KBM-7 (cell line): ENCODE data around the gene C12orf43.
"Not testable (repeated sequence)": the region's sequence is repeated elsewhere in the genome, so short reads cannot be mapped to it uniquely, and the experiment has no call there.

Source experiments
- DNase-seq: peaks from one replicate; pipeline ENCODE4 v3.0.0-alpha.2; 2015
- in situ Hi-C: fragments of 300-500 bp; cut with MboI; formaldehyde crosslinking; loops from 2 replicates; pipeline ENCODE4 v1.14.3; 2020; ENCODE audit warnings: low sequenced_read_pairs, low pct_unique_long_range_greater_than_20kb, mixed read lengths

The C12orf43 gene

GRCh38 chr12:121015825-121016766, at the start of gene C12orf43:
C12orf43 (minus strand) TSS chr12:121016487; CDS start chr12:121016474, 13 bp downstream.
- peak; percentile 87 for DNase-seq
- in situ Hi-C loops = no loop called here

- in situ Hi-C loops = no loop called here
- no peak for DNase-seq
Measured at GRCh38 chr12:121065345-121065744, 49.1 kb upstream of the C12orf43 start.

- in situ Hi-C loops, DNase-seq: not testable (repeated sequence)
Measured at GRCh38 chr12:121064586-121064985, 48.3 kb upstream of the C12orf43 start.

- in situ Hi-C loops = no loop called here
Measured at GRCh38 chr12:121064116-121064515, 47.8 kb upstream of the C12orf43 start.

GRCh38 chr12:121062391-121063045, 46.2 kb upstream of the C12orf43 start:
- DNase-seq = no peak
- in situ Hi-C loops = no loop called here

More at GRCh38 chr12:121064116-121064515, 47.8 kb upstream of the C12orf43 start:
- DNase-seq = no peak

GRCh38 chr12:121061831-121062230, 45.5 kb upstream of the C12orf43 start:
- DNase-seq = peak; percentile 30
- in situ Hi-C loops = no loop called here

- DNase-seq = peak; percentile 84
- in situ Hi-C loops = no loop called here
Measured at GRCh38 chr12:121060149-121061001, 44.1 kb upstream of the C12orf43 start.

- DNase-seq = no peak
- in situ Hi-C loops = no loop called here
Measured at GRCh38 chr12:121059031-121059898, 43.0 kb upstream of the C12orf43 start.

GRCh38 chr12:121057794-121058193, 41.5 kb upstream of the C12orf43 start:
- no peak for DNase-seq
- in situ Hi-C loops = no loop called here

GRCh38 chr12:121053706-121054105, 37.4 kb upstream of the C12orf43 start:
- in situ Hi-C loops = no loop called here
- DNase-seq = no peak

GRCh38 chr12:121050725-121051124, 34.4 kb upstream of the C12orf43 start:
- in situ Hi-C loops = no loop called here
- DNase-seq = no peak

- in situ Hi-C loops = no loop called here
- no peak for DNase-seq
Measured at GRCh38 chr12:121048442-121048841, 32.2 kb upstream of the C12orf43 start.

- in situ Hi-C loops, DNase-seq: not testable (repeated sequence)
Measured at GRCh38 chr12:121047400-121047799, 31.1 kb upstream of the C12orf43 start.

- no peak for DNase-seq
- in situ Hi-C loops = no loop called here
Measured at GRCh38 chr12:121043067-121043466, 26.8 kb upstream of the C12orf43 start.

- in situ Hi-C loops = no loop called here
- DNase-seq = no peak
Measured at GRCh38 chr12:121038861-121039668, 22.8 kb upstream of the C12orf43 start, which contains the start of gene OASL. OASL (minus strand) TSS chr12:121039246; CDS start chr12:121038971, 275 bp downstream.

- in situ Hi-C loops = no loop called here
- no peak for DNase-seq
Measured at GRCh38 chr12:121036810-121037326, 20.6 kb upstream of the C12orf43 start.

GRCh38 chr12:121034616-121035305, 18.5 kb upstream of the C12orf43 start:
- in situ Hi-C loops = no loop called here
- no peak for DNase-seq
